Measurements from ENCODE around the gene CSF1. TPM values are rescaled to one million over a fixed set of nuclear protein-coding genes. Genes with fewer than 3 reads are reported as not detected.

The CSF1 gene
- total RNA-seq, 4 donors from 2014 or later = 7.6 to 34.8 (median 15.9) TPM

DNA sequence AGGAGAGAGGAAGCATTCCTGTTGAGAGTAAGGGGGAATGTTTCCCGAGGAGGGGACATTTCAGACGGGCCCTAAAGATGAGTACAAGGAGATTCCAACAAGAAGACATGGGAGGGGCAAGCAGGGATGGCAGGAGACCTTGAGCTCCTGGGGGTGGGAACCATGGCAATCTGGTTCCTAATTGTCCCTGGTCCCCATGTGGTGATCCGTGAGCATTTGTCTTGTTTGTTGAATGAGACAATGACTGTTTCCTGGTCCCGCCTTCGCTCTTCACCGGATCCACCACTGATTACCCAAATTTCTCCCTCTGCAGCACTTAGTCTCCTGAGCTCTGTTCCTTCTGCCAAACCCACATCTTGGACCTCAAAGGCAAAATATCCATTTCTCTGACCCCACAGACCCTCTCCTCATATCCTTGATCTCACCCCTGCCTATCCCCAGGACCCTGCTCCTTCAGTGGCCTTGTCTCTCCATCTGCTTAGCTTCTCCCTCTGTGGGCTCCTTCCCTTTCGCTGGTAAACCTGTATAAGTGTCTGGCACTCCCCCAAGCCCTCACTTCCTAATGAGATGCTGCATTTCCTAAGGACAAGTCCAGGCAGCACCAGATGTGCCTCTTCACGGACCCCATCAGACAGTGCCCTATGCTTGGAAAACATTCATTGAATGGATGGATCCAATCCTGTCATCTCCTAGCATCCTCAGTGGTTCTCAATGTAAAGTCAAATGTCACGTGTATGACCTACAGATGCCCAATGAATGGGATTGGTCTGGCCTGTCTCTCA is 8.3 kb upstream of the CSF1 start:
- Histone ChIP-seq H3K4me3 (no peak overlapping the region), H3K4me1 (peaks cover 0 to 24% (median 7%) of the 10 kb centered on the region in 3 donors), H3K27me3 (no peaks in the 10 kb centered on the region), H3K27ac (no peak overlapping the region), H3K36me3 (no peaks in the 10 kb centered on the region), H3K9me3 (no peaks in the 10 kb centered on the region)
- 80 to 85% methylated on average over 9 of the region's 9 CpGs for WGBS, 2 donors
- intact Hi-C loops (cut with DNase I) = no loop called here
- TF ChIP-seq POLR2A (IDR thresholded peaks at IDR 0.05) = no peak
- TF ChIP-seq, protein P1, sequence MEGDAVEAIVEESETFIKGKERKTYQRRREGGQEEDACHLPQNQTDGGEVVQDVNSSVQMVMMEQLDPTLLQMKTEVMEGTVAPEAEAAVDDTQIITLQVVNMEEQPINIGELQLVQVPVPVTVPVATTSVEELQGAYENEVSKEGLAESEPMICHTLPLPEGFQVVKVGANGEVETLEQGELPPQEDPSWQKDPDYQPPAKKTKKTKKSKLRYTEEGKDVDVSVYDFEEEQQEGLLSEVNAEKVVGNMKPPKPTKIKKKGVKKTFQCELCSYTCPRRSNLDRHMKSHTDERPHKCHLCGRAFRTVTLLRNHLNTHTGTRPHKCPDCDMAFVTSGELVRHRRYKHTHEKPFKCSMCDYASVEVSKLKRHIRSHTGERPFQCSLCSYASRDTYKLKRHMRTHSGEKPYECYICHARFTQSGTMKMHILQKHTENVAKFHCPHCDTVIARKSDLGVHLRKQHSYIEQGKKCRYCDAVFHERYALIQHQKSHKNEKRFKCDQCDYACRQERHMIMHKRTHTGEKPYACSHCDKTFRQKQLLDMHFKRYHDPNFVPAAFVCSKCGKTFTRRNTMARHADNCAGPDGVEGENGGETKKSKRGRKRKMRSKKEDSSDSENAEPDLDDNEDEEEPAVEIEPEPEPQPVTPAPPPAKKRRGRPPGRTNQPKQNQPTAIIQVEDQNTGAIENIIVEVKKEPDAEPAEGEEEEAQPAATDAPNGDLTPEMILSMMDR (IDR thresholded peaks at IDR 0.05) = no peak
- no peak for DNase-seq

DNA sequence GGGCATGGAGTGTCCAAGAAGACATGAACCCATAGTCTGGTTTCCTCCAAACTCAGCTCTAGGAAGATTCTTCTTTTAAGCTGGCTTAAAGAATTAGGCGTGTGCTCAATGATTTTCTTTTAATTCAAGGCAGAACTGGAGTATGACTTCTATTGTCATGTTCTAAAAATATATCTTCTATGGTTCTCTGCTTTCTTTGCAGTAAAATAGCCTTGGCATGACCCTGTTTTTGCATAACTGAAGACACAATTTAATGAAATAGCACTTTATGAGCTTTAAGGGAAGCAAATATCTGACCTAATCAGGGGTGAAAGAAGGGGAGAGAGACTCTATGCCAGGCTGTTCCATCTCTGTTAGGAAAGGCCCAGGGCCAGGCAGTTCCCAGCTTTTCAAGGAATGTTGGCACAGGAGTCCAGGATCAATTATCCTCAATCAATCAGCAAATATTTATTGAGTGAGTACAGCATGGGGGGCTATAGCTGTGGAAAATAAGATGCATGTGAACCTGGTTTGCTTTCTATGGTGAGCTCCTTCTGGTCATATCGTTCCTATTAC is 7.2 kb upstream of the CSF1 start:
- TF ChIP-seq, protein P1 (IDR thresholded peaks at IDR 0.05) = no peak
- no peak for TF ChIP-seq POLR2A (IDR thresholded peaks at IDR 0.05)
- WGBS, 2 donors = 77 to 96% methylated on average over 2 of the region's 2 CpGs

DNA sequence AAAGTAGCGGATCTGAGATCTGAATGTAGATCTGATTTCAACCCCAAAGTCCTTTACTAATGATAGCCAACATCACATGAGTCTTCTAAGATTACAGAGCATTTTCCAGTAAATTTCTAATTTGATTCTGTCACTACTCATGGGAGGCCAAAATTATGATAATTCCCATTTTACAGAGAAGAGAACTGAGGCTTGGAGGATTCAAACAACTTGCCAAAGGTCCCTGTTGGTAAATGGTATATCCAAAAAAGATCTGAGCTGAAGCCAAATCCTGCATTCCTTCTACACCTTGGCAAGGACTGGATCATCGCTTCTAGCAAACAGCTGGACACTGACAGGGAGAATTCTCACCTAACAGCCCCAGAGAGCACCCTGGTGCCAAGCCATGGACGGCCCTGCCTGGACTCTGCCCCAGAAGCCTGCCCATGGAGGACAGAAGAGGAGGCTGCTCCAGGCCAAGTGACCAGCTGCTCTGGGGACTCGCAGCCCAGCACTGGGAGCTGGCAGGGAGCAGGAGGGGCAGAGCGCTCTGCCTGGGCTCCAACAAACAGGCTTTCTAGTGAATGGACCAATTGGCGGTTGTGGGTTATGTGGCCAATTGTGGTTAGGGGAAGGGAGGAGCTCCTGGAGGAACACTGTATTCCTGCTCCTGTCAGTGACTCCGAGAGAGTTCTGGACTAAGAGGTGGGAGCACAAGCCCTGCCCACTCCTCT is 6.4 kb upstream of the CSF1 start:
- no peaks in the 10 kb centered on the region for H3K9me3 ChIP-seq
- no peak for DNase-seq
- no peaks in the 10 kb centered on the region for H3K36me3 ChIP-seq
- H3K27ac ChIP-seq = no peak overlapping the region
- H3K4me1 ChIP-seq = peaks cover 0 to 26% (median 7%) of the 10 kb centered on the region in 3 donors
- H3K4me3 ChIP-seq = no peak overlapping the region
- H3K27me3 ChIP-seq = no peaks in the 10 kb centered on the region
- 89 to 94% methylated on average over 4 to 5 of the region's 7 CpGs for WGBS, 2 donors
- intact Hi-C loops (cut with DNase I) = no loop called here
- TF ChIP-seq, protein P1 (IDR thresholded peaks at IDR 0.05) = no peak
- TF ChIP-seq POLR2A (IDR thresholded peaks at IDR 0.05) = no peak

More for the DNA sequence above, 7.2 kb upstream of the CSF1 start:
- intact Hi-C loops (cut with DNase I) = no loop called here
- no peaks in the 10 kb centered on the region for H3K9me3 ChIP-seq
- no peak for DNase-seq
- H3K4me1 ChIP-seq = peaks cover 0 to 25% (median 7%) of the 10 kb centered on the region in 3 donors
- H3K27ac ChIP-seq = no peak overlapping the region
- no peaks in the 10 kb centered on the region for H3K36me3 ChIP-seq
- H3K27me3 ChIP-seq = no peaks in the 10 kb centered on the region
- no peak overlapping the region for H3K4me3 ChIP-seq

DNA sequence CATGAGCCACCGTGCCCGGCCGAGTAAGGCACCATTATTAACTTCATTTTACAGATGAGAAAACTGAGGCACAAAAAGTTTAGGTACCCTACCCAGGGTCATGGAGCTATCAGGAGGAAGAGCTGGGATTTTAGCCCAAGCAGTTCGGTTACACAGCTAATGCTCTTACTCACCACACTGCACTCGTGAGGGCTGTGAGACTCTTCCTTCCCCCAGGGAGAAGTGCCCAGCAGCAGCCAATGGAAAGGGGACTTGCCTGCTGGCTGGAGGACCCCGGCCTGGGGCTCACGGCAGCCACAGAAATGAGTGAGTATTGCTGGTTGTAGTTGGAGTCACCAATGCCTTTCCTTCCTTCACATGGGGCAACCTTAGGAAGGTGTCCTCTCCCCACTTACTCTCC is 5.2 kb upstream of the CSF1 start:
- WGBS, 2 donors = 85% methylated on average over 5 to 6 of the region's 7 CpGs

More for the DNA sequence above, 5.2 kb upstream of the CSF1 start:
- no peak for TF ChIP-seq POLR2A (IDR thresholded peaks at IDR 0.05)
- TF ChIP-seq, protein P1 (IDR thresholded peaks at IDR 0.05) = no peak
- peaks cover 7 to 34% (median 11%) of the 10 kb centered on the region in 3 donors for H3K4me1 ChIP-seq
- H3K9me3 ChIP-seq = no peaks in the 10 kb centered on the region
- no peaks in the 10 kb centered on the region for H3K36me3 ChIP-seq
- intact Hi-C loops (cut with DNase I) = no loop called here
- no peak overlapping the region for H3K4me3 ChIP-seq
- no peak for DNase-seq
- H3K27ac ChIP-seq = peak overlapping the region in 1 of 4 donors; percentile 21
- H3K27me3 ChIP-seq = no peaks in the 10 kb centered on the region
